CD8-positive, alpha-beta memory T cell (primary cell): ENCODE data around the gene FAM110A. TPM values are rescaled to one million over a fixed set of nuclear protein-coding genes. Genes with fewer than 3 reads are reported as not detected.
A peak's percentile ranks its signal among the peaks of the same experiment; 100 is the strongest.

Source experiments
- CTCF ChIA-PET: fragments of 350-600 bp; sonication (Branson Sonifier 250); formaldehyde crosslinking; loops from one replicate; lab custom pipeline; 2021; ENCODE audit warnings: antibody characterized with exemption; lab: Charles Lee
- POLR2A ChIA-PET: fragments of 350-600 bp; sonication (Branson Sonifier 250); formaldehyde crosslinking; loops from one replicate; lab custom pipeline; 2021; ENCODE audit warnings: antibody characterized with exemption; lab: Charles Lee
- DNase-seq, 5 donors: peaks; one replicate each; pipeline versions ENCODE4 v3.0.0 to v3.0.0-alpha.2; 2020 to 2022; ENCODE audit warnings: mixed read lengths in 1 of 5
- H3K27ac ChIP-seq: one replicate; pipeline ENCODE4 v1.7.0; 2013; ENCODE audit warnings: low read depth, mild to moderate bottlenecking, low read length, moderate library complexity
- H3K27me3 ChIP-seq: 2 replicates; pipeline ENCODE4 v1.7.0; 2013; ENCODE audit warnings: low read length, mild to moderate bottlenecking; ENCODE audit not compliant: insufficient read depth, poor library complexity, severe bottlenecking
- H3K36me3 ChIP-seq: 2 replicates; pipeline ENCODE4 v1.7.0; 2013; ENCODE audit warnings: mild to moderate bottlenecking, low read length, moderate library complexity; ENCODE audit not compliant: insufficient read depth
- H3K4me1 ChIP-seq: 2 replicates; pipeline ENCODE4 v1.7.0; 2013; ENCODE audit warnings: mild to moderate bottlenecking, low read length, moderate library complexity; ENCODE audit not compliant: insufficient read depth
- H3K4me3 ChIP-seq: 2 replicates; pipeline ENCODE4 v1.7.0; 2013; ENCODE audit warnings: mild to moderate bottlenecking, low read length
- H3K9me3 ChIP-seq: 2 replicates; pipeline ENCODE4 v1.7.0; 2013; ENCODE audit warnings: mild to moderate bottlenecking, low read length
- H3K27ac Mint-ChIP-seq, 8 donors: one replicate each; pipeline ENCODE4 v1.8.0; 2020 to 2021; ENCODE audit warnings: mixed read lengths in 8 of 8, mild to moderate bottlenecking in 6 of 8, inconsistent platforms in 3 of 8, moderate library complexity in 3 of 8
- H3K27me3 Mint-ChIP-seq, 2 donors: one replicate each; pipeline ENCODE4 v1.8.0; 2020 to 2021; ENCODE audit warnings: mixed read lengths in 2 of 2, mild to moderate bottlenecking in 1 of 2, moderate library complexity in 1 of 2
- H3K36me3 Mint-ChIP-seq, 3 donors: one replicate each; pipeline ENCODE4 v1.8.0; 2020 to 2021; ENCODE audit warnings: mixed read lengths in 3 of 3, inconsistent platforms in 1 of 3, mild to moderate bottlenecking in 1 of 3
- H3K4me1 Mint-ChIP-seq, 3 donors: one replicate each; pipeline ENCODE4 v1.8.0; 2020 to 2021; ENCODE audit warnings: mixed read lengths in 3 of 3, inconsistent platforms in 1 of 3, mild to moderate bottlenecking in 1 of 3
- H3K4me3 Mint-ChIP-seq, 7 donors: one replicate each; pipeline ENCODE4 v1.8.0; 2020 to 2021; ENCODE audit warnings: mixed read lengths in 7 of 7, mild to moderate bottlenecking in 6 of 7, moderate library complexity in 4 of 7, inconsistent platforms in 2 of 7
- H3K9me3 Mint-ChIP-seq, 5 donors: one replicate each; pipeline ENCODE4 v1.8.0; 2020 to 2022; ENCODE audit warnings: mixed read lengths in 5 of 5, mild to moderate bottlenecking in 3 of 5, moderate library complexity in 2 of 5, inconsistent platforms in 1 of 5
- polyA plus RNA-seq: library from polyadenylated mRNA; unstranded; fragments of 300-500 nt; fragmentation: Illumina TruSeq; gene quantifications from one replicate; pipeline ENCODE4 v1.2.3, GENCODE V29; 2021
- total RNA-seq, 2 experiments: library from RNA; stranded (reverse); gene quantifications; one replicate each; pipeline ENCODE4 v1.2.3, GENCODE V29; 2021

Gene FAM110A
- total and polyA plus RNA-seq, 3 experiments from 2014 or later, result 13.3 to 15.0 (median 14.9) TPM

DNA sequence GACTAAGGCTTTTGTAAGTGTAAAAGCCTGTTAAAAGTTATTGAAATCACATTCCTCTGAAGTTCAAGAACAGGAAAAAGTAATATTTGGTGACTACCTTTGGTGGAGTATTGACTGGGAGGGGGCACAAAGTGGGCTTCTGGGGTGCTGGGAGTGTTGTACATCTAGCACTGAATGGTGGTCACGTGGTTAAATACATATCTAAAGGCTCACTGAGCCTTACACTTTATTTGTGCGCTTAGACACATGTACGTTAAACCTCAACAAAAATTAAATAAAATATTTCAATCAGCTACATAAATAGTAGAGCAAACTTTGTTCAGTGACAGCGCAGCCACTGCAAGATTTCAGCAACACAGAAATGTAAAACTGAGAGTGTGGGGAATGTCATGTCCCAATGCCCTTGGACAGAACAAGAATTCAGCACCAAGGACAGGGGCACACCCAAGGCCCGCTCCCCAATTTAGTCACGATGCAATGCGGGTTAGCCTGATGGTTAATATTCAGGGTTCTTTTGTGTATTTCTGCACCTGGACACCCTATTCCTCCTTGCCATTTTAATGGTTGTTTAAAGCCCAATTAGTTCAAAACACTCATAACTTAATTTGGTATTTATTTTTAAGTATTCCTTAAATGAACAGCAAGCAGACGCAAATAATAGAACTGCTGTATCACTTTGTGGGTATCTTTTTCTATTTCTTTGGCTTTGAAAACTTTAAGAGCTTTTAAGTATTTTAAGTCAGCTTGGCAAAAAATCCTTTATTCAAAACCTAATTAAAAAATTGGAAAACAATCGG, 45.2 kb downstream of the FAM110A start:
- CTCF ChIA-PET, result no interaction called here
- DNase-seq, result peak in 1 of 5 donors; percentile 43

DNA sequence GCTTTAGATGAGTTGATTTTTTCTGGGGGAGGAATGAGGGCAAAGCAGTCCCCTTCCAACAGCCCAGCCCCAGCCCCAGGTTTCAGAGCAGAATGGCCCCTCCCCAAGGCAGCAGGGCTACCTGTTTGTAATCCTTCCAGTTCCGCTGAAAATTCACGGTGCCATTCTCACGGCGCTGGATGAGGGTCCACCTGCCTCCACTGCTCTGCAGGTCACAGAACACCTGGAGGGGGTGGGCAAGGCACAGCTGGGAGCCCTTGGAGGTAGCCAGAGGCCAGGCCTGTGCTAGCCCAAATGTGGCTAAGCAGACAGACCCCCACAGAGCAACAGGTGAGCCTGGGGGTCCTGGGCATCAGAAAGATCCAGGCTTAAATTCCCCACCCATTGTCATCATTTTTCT, 46.1 kb downstream of the FAM110A start:
- Histone ChIP-seq H3K4me1 (no peaks in the 10 kb centered on the region), H3K27me3 (no peaks in the 10 kb centered on the region), H3K9me3 (no peaks in the 10 kb centered on the region), H3K36me3 (no peaks in the 10 kb centered on the region), H3K4me3 (no peak overlapping the region), H3K27ac (no peak overlapping the region)
- Mint-ChIP-seq H3K9me3 (no peaks in the 10 kb centered on the region), H3K36me3 (no peaks in the 10 kb centered on the region), H3K27ac (no peak overlapping the region), H3K4me1 (peaks cover 6 to 12% (median 7%) of the 10 kb centered on the region in 3 donors), H3K4me3 (no peak overlapping the region), H3K27me3 (peaks cover 6 to 7% of the 10 kb centered on the region in 2 donors)
- peak in 1 of 5 donors; percentile 35 for DNase-seq
- ChIA-PET CTCF (no interaction called here), POLR2A (no interaction called here)

More for the DNA sequence above, 45.2 kb downstream of the FAM110A start:
- no peaks in the 10 kb centered on the region for H3K27me3 ChIP-seq
- Mint-ChIP-seq H3K4me3 (no peak overlapping the region), H3K4me1 (peaks cover 6 to 12% (median 7%) of the 10 kb centered on the region in 3 donors), H3K27me3 (peaks cover 0 to 4% of the 10 kb centered on the region in 2 donors), H3K36me3 (no peaks in the 10 kb centered on the region), H3K9me3 (no peaks in the 10 kb centered on the region), H3K27ac (no peak overlapping the region)
- no peaks in the 10 kb centered on the region for H3K36me3 ChIP-seq
- POLR2A ChIA-PET, result no interaction called here
- H3K27ac ChIP-seq, result no peak overlapping the region
- H3K4me1 ChIP-seq, result no peaks in the 10 kb centered on the region
- H3K9me3 ChIP-seq, result no peaks in the 10 kb centered on the region
- no peak overlapping the region for H3K4me3 ChIP-seq

- H3K4me3 ChIP-seq, result no peak overlapping the region
- Mint-ChIP-seq H3K4me1 (peaks cover 7 to 12% (median 9%) of the 10 kb centered on the region in 3 donors), H3K27me3 (peaks cover 6 to 7% of the 10 kb centered on the region in 2 donors), H3K9me3 (no peaks in the 10 kb centered on the region), H3K36me3 (no peaks in the 10 kb centered on the region), H3K4me3 (peak overlapping the region in 1 of 7 donors; percentile 17), H3K27ac (peak overlapping the region in 6 of 8 donors; percentile 16 to 86 (median 54))
- peak in 1 of 5 donors; percentile 19 for DNase-seq
- no peak overlapping the region for H3K27ac ChIP-seq
- H3K4me1 ChIP-seq, result no peaks in the 10 kb centered on the region
- CTCF ChIA-PET, result no interaction called here
- no peaks in the 10 kb centered on the region for H3K9me3 ChIP-seq
- POLR2A ChIA-PET, result no interaction called here
- no peaks in the 10 kb centered on the region for H3K27me3 ChIP-seq
- H3K36me3 ChIP-seq, result no peaks in the 10 kb centered on the region
Measured at GRCh38 chr20:881051-881782, 47.7 kb downstream of the FAM110A start.

DNA sequence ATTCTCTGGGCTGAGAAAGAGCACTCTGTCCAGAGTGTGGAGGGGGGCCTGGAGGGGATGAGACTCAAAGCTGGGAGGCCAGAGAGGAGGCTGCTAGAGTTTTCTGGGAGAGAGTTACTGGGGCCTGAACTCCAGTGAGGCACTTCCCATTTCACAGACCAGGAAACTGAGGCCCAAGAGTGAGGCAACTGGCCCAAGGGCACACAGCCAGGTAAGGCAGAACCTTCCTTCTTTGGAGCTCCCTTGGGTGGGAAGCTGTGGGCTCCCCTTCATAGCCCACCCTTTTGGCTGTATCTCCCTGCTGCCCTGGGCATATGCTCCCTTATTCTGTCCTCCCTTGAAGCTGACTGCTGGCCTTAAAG, 48.2 kb downstream of the FAM110A start:
- Histone ChIP-seq H3K27ac (no peak overlapping the region), H3K27me3 (no peaks in the 10 kb centered on the region), H3K4me1 (no peaks in the 10 kb centered on the region), H3K9me3 (no peaks in the 10 kb centered on the region), H3K4me3 (no peak overlapping the region), H3K36me3 (no peaks in the 10 kb centered on the region)
- H3K27me3 Mint-ChIP-seq, result peaks cover 5 to 7% of the 10 kb centered on the region in 2 donors
- ChIA-PET CTCF (no interaction called here), POLR2A (no interaction called here)
- no peaks in the 10 kb centered on the region for H3K9me3 Mint-ChIP-seq
- peak overlapping the region in 3 of 8 donors; percentile 58 to 86 (median 62) for H3K27ac Mint-ChIP-seq
- DNase-seq, result peak in 1 of 5 donors; percentile 14
- H3K36me3 Mint-ChIP-seq, result no peaks in the 10 kb centered on the region
- H3K4me1 Mint-ChIP-seq, result peaks cover 7 to 12% (median 9%) of the 10 kb centered on the region in 3 donors
- peak overlapping the region in 1 of 7 donors; percentile 17 for H3K4me3 Mint-ChIP-seq

- no peaks in the 10 kb centered on the region for H3K36me3 ChIP-seq
- no peaks in the 10 kb centered on the region for H3K36me3 Mint-ChIP-seq
- POLR2A ChIA-PET, result no interaction called here
- peaks cover 7 to 10% of the 10 kb centered on the region in 2 donors for H3K27me3 Mint-ChIP-seq
- H3K4me1 Mint-ChIP-seq, result peaks cover 7 to 9% (median 8%) of the 10 kb centered on the region in 3 donors
- H3K27ac Mint-ChIP-seq, result peak overlapping the region in 1 of 8 donors; percentile 15
- H3K27me3 ChIP-seq, result no peaks in the 10 kb centered on the region
- no peak overlapping the region for H3K4me3 Mint-ChIP-seq
- H3K27ac ChIP-seq, result no peak overlapping the region
- H3K9me3 Mint-ChIP-seq, result no peaks in the 10 kb centered on the region
- no peaks in the 10 kb centered on the region for H3K4me1 ChIP-seq
- peak in 1 of 5 donors; percentile 40 for DNase-seq
- CTCF ChIA-PET, result no interaction called here
- H3K9me3 ChIP-seq, result no peaks in the 10 kb centered on the region
- no peak overlapping the region for H3K4me3 ChIP-seq
Measured at GRCh38 chr20:884983-885952, 51.8 kb downstream of the FAM110A start.

DNA sequence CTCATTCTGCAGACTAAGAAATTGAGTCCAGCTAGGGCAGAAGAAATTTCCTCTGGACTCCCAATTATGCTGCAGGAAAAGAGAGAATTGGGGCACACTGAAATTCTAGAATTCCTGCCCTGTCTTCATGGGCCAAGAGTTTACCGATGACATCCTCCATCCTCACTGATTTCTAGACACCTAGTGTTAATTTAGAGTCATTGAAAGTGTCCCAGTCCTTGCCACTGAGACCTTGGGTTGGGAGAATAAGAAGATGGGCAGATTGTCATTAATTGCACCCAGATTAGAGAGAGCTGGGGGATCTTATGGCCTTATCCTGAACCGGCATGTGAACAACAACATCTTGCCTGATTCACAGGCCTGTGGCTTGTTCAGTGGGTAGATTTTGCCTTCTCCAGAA, 53.6 kb downstream of the FAM110A start:
- no peaks in the 10 kb centered on the region for H3K9me3 Mint-ChIP-seq
- no peaks in the 10 kb centered on the region for H3K9me3 ChIP-seq
- H3K4me3 ChIP-seq, result no peak overlapping the region
- H3K4me1 ChIP-seq, result no peaks in the 10 kb centered on the region
- peaks cover 10 to 12% of the 10 kb centered on the region in 2 donors for H3K27me3 Mint-ChIP-seq
- peaks cover 0 to 3% (median 0%) of the 10 kb centered on the region in 3 donors for H3K4me1 Mint-ChIP-seq
- ChIA-PET POLR2A (no interaction called here), CTCF (interaction anchor here (0.7 to 1.3 kb wide), 2 partner anchors 69 to 1469 kb away, joined by 3 to 5 read pairs; no protein-coding TSS in a partner anchor)
- H3K27ac ChIP-seq, result no peak overlapping the region
- H3K36me3 Mint-ChIP-seq, result no peaks in the 10 kb centered on the region
- H3K4me3 Mint-ChIP-seq, result no peak overlapping the region
- no peak overlapping the region for H3K27ac Mint-ChIP-seq
- peak in 1 of 5 donors; percentile 4 for DNase-seq
- no peaks in the 10 kb centered on the region for H3K27me3 ChIP-seq
- H3K36me3 ChIP-seq, result no peaks in the 10 kb centered on the region

DNA sequence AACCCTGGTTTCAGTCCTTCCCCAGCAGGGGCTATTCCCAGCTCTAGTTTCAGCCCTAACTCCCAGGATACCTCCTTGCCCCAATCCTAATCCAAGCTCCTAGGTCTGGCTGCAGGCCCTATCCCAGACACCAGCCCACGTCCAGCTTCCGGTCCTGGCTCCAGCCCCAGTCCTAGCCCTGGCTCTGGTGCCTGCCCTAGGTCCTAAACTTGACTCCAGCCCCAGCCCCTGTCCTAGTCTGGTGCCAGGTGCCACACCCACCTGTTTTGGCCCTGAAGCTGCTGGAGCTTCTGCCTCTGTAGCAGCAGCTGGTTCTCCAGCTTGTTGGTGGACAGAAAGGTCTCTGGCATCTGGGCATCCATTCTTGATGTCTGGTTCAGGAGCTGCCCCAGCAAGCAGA, 54.5 kb downstream of the FAM110A start:
- no peak overlapping the region for H3K4me3 ChIP-seq
- H3K9me3 ChIP-seq, result no peaks in the 10 kb centered on the region
- Mint-ChIP-seq H3K36me3 (no peaks in the 10 kb centered on the region), H3K27ac (no peak overlapping the region), H3K4me1 (peaks cover 0 to 3% (median 0%) of the 10 kb centered on the region in 3 donors), H3K9me3 (no peaks in the 10 kb centered on the region), H3K27me3 (peaks cover 9 to 16% of the 10 kb centered on the region in 2 donors), H3K4me3 (no peak overlapping the region)
- no peak overlapping the region for H3K27ac ChIP-seq
- POLR2A ChIA-PET, result no interaction called here
- no peaks in the 10 kb centered on the region for H3K4me1 ChIP-seq
- H3K36me3 ChIP-seq, result no peaks in the 10 kb centered on the region
- H3K27me3 ChIP-seq, result no peaks in the 10 kb centered on the region
- CTCF ChIA-PET, result no interaction called here
- peak in 1 of 5 donors; percentile 8 for DNase-seq
